WERI-Rb-1 (cell line): ENCODE measurements around the gene WDR48.

Experiments used
- DNase-seq: peaks from one replicate; pipeline ENCODE4 v3.0.0-alpha.2; 2020
- H3K27ac ChIP-seq: fragments of 250-450 bp; sonication (Bioruptor Pico); 2 replicates; pipeline ENCODE4 v1.5.1; 2020; ENCODE audit warnings: mild to moderate bottlenecking, moderate library complexity
- H3K27me3 ChIP-seq: fragments of 250-450 bp; sonication (Bioruptor Pico); 2 replicates; pipeline ENCODE4 v1.5.1; 2021; ENCODE audit warnings: mild to moderate bottlenecking, low read depth, moderate library complexity; ENCODE audit not compliant: insufficient read depth, severe bottlenecking
- H3K36me3 ChIP-seq: fragments of 250-450 bp; sonication (Bioruptor Pico); 2 replicates; pipeline ENCODE4 v1.5.1; 2020; ENCODE audit warnings: mild to moderate bottlenecking, moderate library complexity
- H3K4me3 ChIP-seq: 2 replicates; pipeline ENCODE4 v1.5.1; 2011; ENCODE audit warnings: low read depth, mild to moderate bottlenecking, control low read depth, low read length
- H3K9me3 ChIP-seq: fragments of 250-450 bp; sonication (Bioruptor Pico); 2 replicates; pipeline ENCODE4 v1.5.1; 2021; ENCODE audit warnings: mild to moderate bottlenecking, moderate library complexity; ENCODE audit not compliant: severe bottlenecking
- CTCF ChIP-seq: IDR thresholded peaks from 2 replicates; pipeline ENCODE4 v1.5.1; 2011; ENCODE audit warnings: low read depth, mild to moderate bottlenecking, control low read depth, inconsistent platforms, low read length

Gene WDR48

DNA sequence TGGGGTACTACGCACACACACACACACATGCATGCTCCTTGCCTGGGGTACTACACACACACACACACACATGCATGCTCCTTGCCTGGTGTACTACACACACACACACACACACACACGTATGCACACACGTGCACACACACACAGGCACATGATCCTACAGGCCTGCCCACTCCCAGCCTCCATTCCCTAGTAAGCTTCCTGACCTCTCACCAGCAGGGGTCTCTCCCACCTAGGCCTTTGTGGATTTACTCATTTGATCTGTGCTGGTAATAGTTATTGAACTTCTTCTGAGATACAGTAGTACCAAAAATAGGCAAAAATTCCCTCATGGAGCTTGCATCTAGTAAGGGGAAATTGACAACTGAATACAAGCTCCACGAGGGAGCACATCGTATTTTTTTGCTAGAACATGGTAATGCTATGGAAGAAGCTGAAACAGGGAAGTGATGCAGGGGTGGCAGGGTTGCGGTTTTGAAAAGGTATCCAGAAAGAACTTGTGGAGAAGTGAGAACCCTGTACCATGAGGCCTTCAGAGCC, 74.8 kb downstream of the WDR48 start:
- Histone ChIP-seq H3K36me3 (no peaks in the 10 kb centered on the region), H3K4me3 (no peak overlapping the region), H3K9me3 (no peaks in the 10 kb centered on the region), H3K27ac (no peak overlapping the region), H3K27me3 (no peaks in the 10 kb centered on the region)
- DNase-seq, result peak; percentile 71
- peak; percentile 76 for TF ChIP-seq CTCF

- Histone ChIP-seq H3K9me3 (no peaks in the 10 kb centered on the region), H3K36me3 (no peaks in the 10 kb centered on the region), H3K27me3 (no peaks in the 10 kb centered on the region), H3K4me3 (no peak overlapping the region), H3K27ac (no peak overlapping the region)
- no peak for TF ChIP-seq CTCF
- no peak for DNase-seq
Measured at GRCh38 chr3:39127269-39127907, 75.6 kb downstream of the WDR48 start.

- H3K27me3 ChIP-seq, result no peaks in the 10 kb centered on the region
- no peak overlapping the region for H3K4me3 ChIP-seq
- H3K27ac ChIP-seq, result no peak overlapping the region
- no peak for DNase-seq
- H3K36me3 ChIP-seq, result no peaks in the 10 kb centered on the region
- H3K9me3 ChIP-seq, result no peaks in the 10 kb centered on the region
- no peak for TF ChIP-seq CTCF
Measured at GRCh38 chr3:39127908-39128304, 76.1 kb downstream of the WDR48 start.

DNA sequence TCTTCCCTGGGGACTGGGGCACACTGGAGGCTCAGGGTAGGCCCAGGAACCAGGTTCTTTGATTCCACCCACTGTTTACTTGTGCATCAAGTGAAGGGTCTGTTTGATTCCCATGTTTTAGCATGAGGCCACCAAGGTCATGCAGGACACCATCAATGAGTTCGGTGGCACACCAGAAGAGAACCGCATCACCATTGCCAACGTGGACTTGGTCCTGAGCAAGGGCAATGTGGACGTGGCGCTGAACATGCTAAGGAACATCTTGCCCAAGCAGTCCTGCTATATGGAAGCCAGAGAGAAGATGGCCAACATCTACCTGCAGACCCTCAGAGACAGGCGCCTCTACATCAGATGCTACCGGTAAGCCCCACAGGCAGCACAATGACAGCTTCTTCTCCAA, 77.1 kb downstream of the WDR48 start:
- no peak for TF ChIP-seq CTCF
- Histone ChIP-seq H3K27me3 (no peaks in the 10 kb centered on the region), H3K27ac (no peak overlapping the region), H3K9me3 (no peaks in the 10 kb centered on the region), H3K4me3 (no peak overlapping the region), H3K36me3 (no peaks in the 10 kb centered on the region)
- no peak for DNase-seq

GRCh38 chr3:39130026-39130425, 78.2 kb downstream of the WDR48 start:
- Histone ChIP-seq H3K27me3 (no peaks in the 10 kb centered on the region), H3K27ac (no peak overlapping the region), H3K9me3 (no peaks in the 10 kb centered on the region), H3K4me3 (no peak overlapping the region), H3K36me3 (no peaks in the 10 kb centered on the region)
- TF ChIP-seq CTCF, result no peak
- DNase-seq, result no peak

- no peak for TF ChIP-seq CTCF
- Histone ChIP-seq H3K9me3 (no peaks in the 10 kb centered on the region), H3K27me3 (no peaks in the 10 kb centered on the region), H3K36me3 (no peaks in the 10 kb centered on the region), H3K4me3 (no peak overlapping the region), H3K27ac (peak overlapping the region; percentile 30)
- no peak for DNase-seq
Measured at GRCh38 chr3:39130693-39131265, 79.0 kb downstream of the WDR48 start.
